Suprapubic skin (tissue), 4 donors: ENCODE data around the gene TIMM23.
"Not testable (repeated sequence)": the region's sequence is repeated elsewhere in the genome, so short reads cannot be mapped to it uniquely, and the experiment has no call there.

Experiments used
- CTCF ChIP-seq, 2 donors: fragments of 200-600 bp in 1 of 2; fragments of 450-650 bp in 1 of 2; sonication (generic) in 1 of 2; IDR thresholded peaks; one replicate each; pipeline ENCODE4 v1.5.1; 2016 to 2019; ENCODE audit warnings: antibody characterized with exemption in 2 of 2, mild to moderate bottlenecking in 1 of 2, moderate library complexity in 1 of 2
- EP300 ChIP-seq: sonication (generic); formaldehyde crosslinking; IDR thresholded peaks from one replicate; pipeline ENCODE4 v1.6.1; 2017; ENCODE audit warnings: antibody characterized with exemption
- POLR2A ChIP-seq, 2 donors: fragments of 450-650 bp; IDR thresholded peaks; one replicate each; pipeline ENCODE4 v1.6.1; 2017; ENCODE audit warnings: antibody characterized with exemption in 2 of 2, mild to moderate bottlenecking in 2 of 2, moderate library complexity in 2 of 2
- POLR2AphosphoS5 ChIP-seq, 3 donors: sonication (generic); formaldehyde crosslinking; IDR thresholded peaks; one replicate each; pipeline ENCODE4 v1.6.1; 2017; ENCODE audit warnings: antibody characterized with exemption in 3 of 3

- not testable (repeated sequence) for TF ChIP-seq EP300; CTCF (IDR thresholded peaks at IDR 0.05); POLR2AphosphoS5 (IDR thresholded peaks at IDR 0.05); POLR2A (IDR thresholded peaks at IDR 0.05)
These were observed 41.0 kb upstream of the TIMM23 start for GRCh38 chr10:45931305-45931704.
